Activated CD8-positive, alpha-beta memory T cell treated with anti-CD3 and anti-CD28 coated beads for 1 hour (primary cell): Measurements from ENCODE around the gene PTPRT.
"Not testable (repeated sequence)": the region's sequence is repeated elsewhere in the genome, so short reads cannot be mapped to it uniquely, and the experiment has no call there.

ENCODE experiments used
- DNase-seq, 2 donors: peaks; one replicate each; pipeline ENCODE4 v3.0.0-alpha.2; 2020; ENCODE audit warnings: low read depth in 1 of 2; ENCODE audit errors: extremely low read depth in 1 of 2

PTPRT gene

DNA sequence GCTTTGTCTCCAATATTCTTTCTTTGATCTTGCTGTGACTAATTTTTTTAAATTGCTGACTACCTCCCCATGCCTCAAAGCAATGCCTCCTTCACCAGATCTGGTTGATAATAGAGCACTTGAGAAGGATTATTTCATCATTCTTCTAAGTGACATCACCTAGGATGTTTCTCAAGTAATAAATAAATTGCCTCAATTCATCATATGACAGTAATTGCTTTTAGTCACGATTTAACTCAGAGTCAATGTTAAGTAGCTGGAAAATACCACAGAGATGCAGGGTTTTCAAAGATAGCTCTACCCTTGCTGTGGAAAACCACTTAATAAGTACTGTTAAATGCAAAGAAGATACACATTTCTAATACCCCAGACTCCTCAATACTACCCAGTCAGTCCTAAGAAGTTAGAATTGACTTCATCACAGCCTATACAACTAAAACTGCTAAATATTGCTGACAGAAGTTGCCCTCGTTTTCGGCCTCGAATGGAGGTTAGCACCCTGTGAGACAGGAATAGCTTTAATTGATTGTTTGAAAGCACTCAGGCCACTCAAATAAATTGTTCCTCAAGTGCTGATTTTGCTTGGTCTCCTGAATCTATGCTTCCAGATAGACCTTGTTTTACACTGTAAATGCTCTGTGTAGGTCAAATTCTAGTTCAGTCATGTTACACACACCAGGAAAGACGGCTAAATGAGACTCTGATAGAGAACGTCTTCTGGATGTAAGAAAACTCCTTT, 931.0 kb downstream of the PTPRT start:
- DNase-seq = no peak

DNA sequence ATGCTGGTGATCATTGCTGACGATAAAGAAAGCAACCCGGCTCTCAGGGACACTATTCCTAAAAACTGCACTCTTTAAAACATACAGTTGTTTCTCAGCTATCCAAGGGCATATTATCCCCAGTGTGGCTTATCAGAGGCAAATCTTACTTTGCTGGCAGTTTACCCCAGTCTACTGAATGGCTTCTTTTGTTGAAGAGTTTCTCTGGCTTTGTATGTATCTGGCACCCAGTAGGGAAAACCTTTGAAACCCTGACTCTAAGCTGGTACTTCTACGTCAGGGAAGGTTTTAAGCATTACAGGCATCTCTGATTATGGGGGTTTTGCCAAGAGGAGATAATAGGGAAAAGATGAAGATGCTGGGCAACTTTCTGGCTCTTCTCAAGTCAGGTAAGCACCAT, 933.9 kb downstream of the PTPRT start:
- DNase-seq = no peak

DNA sequence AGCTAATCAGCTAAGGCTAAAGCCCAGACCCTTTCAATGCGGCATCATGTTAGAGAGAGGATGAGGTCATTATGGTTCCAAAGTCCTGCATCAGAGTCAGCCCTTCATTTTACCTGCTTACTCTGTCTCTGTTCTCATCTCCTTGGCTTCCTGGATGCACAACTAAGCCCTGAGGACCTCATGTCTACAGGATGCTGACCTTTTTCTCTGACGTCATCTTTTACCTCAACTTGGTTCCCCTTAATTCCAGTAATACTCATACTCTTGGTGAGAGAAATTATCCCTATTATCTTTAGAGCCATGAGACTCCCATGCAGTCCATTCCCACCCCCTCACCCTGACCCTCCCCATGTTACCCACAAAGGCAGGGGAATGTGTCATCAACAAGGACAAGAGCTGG, 935.0 kb downstream of the PTPRT start:
- DNase-seq = no peak

DNA sequence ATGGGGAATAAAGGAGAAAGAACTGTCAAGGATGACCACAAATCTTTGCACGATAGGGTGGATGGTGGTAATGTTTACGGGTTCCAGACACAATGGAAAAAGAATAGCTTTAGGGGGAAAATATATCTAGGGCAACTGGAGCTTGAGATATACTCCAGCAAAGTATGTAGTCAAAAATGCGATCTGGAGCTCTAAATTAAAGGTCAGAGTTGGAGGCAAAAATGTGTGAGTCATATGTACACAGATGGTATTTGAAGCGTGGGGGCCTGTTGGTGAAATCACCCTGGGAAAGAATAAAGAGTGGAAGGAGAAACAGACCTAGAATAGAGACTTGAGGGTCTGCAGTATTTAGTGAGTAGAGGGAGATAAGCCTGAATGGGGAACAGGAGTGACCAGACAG, 937.6 kb downstream of the PTPRT start:
- DNase-seq = no peak

DNA sequence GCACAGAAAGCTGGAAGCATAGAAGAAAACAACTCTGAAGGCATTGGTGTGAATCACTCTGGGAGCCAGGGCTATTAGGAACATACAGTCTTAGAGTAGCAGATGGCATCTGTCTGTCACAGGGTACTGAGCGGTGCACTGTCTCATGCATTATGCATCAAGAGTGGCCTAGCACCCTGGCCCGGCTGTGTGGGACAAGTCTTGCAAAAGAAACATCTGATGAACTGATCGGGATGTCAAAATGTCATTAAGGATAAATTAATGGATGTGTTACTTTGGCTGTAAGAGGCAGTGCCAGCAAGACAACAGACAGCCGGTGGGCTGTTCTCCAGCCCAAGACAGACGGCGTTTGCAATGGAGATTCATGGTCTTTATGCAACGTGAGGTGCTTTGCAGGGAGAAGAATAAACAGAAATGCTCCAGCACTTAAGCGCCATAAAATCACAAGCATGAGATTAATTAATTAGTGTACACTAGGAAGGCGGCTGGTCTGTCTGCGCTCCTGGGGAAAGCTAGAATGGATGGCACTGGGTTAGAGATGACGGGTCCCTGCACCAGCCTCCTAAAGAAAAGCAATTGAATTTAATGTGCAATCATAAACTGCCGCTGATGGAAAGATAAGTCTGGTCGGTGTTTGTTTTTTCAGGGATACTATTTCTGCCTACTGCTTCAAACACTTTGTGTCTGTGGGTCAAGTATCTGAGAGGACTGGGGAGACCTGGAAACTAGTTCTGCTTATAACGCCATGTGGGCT, 970.9 kb downstream of the PTPRT start:
- DNase-seq = no peak

DNA sequence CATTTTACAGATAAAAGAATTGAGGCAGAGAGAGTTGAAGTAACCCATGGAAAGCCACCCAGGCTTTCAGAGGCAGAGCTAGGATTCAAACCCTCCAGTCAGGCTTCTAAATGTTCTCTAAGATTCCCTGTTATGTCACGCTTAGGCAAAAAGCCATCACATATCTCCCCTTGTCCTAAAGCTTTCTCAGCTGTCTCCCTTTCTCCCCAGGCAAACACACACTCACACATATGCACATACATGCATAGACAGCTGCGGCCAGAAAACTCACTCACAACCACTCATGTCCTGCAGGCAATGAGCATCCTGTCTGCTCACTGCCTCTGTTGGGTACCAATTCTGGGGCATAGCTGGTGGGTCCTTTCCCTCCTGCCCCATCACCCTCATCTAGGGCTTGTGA, 975.6 kb downstream of the PTPRT start:
- no peak for DNase-seq

DNA sequence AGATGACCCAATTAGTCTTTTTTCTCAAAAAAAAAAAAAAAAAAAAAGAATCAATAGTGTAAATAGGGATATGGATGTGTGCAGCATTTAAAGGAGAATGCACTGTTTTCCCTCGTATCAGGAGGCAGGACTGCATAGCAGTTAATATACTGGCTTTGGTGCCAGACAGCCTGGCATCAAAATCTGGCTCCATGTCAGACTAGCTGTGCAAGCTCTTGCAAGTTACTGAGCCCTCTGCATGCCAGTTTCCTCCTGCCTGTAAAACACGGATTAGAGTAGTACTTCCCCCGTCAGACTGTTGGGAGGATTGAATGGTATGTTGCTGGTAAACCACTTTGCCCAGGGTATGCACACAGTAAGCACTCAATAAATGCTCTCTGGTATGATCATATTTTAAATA, 977.3 kb downstream of the PTPRT start:
- DNase-seq = no peak

- not testable (repeated sequence) for DNase-seq
Measured at GRCh38 chr20:42206557-42206956, 983.1 kb downstream of the PTPRT start.

DNA sequence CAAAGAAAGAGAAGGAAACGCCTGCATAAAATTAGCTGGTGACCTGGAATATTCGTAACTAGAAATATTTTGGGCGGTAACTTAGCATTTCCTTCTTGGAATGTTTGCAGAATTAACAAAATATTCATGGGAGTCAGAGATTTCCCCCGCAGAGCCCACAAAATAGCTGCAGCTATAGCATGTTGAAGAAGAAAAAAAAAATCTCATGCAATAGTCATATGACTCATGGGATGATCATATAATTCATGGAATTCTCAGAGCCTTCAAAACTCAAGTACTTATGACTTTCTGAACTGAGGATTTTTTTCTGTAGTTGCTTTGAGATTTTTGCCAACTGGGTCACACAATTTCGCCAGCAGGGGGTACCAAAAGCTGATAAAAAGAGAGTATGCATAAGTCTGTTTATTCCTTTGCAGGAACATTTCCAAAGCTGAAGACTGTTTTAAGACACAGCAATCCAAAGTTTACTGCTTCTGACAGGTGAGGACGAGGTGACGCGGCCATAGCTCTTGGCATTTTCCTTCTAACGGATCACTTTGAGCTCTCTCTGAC, 985.5 kb downstream of the PTPRT start:
- no peak for DNase-seq

DNA sequence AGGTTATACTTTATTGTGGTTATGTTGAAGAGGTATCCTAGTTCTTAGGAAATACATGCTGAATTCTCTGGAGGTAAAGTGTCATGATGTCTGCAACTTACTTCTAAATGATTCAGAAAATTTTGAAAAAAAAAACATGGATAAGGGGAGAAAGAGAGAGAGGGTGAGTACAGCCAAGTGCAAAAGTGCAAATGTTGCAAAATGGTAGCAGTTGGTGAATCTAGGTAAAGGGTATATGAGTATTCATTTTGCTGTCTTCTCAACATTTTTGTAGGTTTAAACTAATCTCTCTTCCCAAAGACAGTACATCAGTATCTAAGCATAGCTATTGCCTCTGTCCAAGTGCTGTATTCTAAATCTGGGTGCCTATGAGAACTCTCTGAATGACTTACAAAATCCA, 992.1 kb downstream of the PTPRT start:
- no peak for DNase-seq

DNA sequence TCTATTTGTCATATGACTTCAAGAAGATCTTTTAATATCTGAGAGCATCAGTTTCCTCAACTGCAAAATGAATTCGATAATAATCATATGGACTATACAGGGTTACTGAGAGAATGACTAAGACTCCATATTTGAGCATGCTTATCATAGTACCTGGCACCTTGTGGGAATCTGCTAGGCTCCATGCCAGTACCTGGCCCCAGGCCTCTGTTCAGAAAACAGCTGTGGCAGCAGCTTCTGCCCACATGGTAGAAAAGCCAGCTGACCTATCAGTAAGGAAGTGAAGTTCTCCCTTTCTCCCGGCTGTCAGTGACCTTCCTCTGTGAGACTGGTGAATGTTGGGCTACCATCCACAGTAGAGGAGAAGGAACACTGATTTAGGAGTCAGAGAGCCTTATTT, 996.6 kb downstream of the PTPRT start:
- DNase-seq = no peak

DNA sequence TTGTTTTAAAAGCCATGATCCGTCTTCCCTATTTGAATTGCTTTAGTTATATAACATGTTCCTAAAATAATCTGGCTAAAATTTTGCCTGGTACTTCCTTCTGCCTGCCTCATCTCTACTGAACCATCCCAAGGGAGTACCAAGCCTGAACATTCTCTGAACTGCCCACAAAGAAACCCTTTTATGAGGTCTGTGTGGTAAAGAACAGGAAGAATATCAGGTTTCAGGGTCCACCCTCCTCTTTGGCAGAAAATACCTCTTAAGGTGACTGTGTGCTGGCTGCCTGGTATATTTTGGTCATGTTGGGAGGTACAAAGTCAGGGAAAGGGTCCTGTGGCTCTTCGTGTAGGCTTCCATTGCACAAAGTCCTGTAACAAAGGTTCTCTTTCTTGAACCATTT, 997.4 kb downstream of the PTPRT start:
- DNase-seq = no peak

GRCh38 chr20:42191140-42191860, 998.4 kb downstream of the PTPRT start:
- DNase-seq = no peak

- no peak for DNase-seq
Measured at GRCh38 chr20:42190084-42190483, 999.6 kb downstream of the PTPRT start.

- no peak for DNase-seq
Measured at GRCh38 chr20:42186337-42186736, 1003.4 kb downstream of the PTPRT start.

- no peak for DNase-seq
Measured at GRCh38 chr20:42183147-42183546, 1006.6 kb downstream of the PTPRT start.

DNA sequence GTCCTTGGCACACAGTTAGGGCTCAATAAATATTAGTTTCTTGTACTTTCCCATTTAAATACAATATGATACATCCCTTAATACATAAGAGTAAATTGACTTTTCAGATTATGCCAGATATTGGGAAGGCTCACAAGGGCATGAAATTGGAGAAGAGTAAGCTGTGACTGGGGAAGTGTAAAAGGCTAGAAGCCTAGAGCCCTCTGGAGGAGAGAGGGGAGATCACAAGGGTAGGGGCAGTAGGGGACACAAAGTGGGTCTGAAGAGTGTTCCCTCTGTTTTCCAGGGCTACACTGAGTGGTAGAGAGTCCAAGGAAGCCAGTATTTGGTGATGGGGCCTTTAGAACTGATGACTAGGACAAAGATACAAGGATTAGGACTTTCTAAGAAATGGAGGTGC, 1008.6 kb downstream of the PTPRT start:
- DNase-seq = no peak

DNA sequence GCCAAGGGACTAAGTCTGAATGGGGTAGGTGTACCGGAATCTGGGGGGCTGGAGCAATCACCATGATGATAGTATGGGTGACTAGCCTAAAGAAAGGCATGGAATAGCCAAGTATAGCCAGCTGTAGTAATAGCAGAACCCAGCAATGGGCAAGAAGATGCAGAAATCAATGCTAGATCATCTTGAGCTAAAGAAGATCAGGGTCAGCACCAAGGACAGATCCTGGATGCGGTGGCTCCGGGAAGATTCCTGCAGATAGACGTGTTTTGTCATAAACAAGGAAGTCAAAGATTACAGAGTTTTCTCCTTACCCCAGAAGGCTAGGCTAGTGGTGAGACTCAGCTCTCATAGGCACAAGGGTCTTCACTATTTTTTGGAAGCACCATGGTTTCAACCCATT, 1009.9 kb downstream of the PTPRT start:
- no peak for DNase-seq

- DNase-seq = no peak
Measured at GRCh38 chr20:42173440-42173839, 1016.3 kb downstream of the PTPRT start.

- no peak for DNase-seq
Measured at GRCh38 chr20:42164121-42164890, 1025.4 kb downstream of the PTPRT start.
